PFSK-1 (cell line): ENCODE measurements around the gene RUSC1.

Experiments
- FOXP2 ChIP-seq: optimal IDR thresholded peaks from 2 replicates; pipeline ENCODE3; 2011; ENCODE audit warnings: borderline replicate concordance, control low read depth, inconsistent platforms; ENCODE audit not compliant: insufficient read depth; ENCODE audit errors: extremely low read length, extremely low read depth
- POLR2AphosphoS5 ChIP-seq: IDR thresholded peaks from 2 replicates; pipeline ENCODE4 v1.6.1; 2012; ENCODE audit warnings: low read depth, mild to moderate bottlenecking, control low read depth, low read length, moderate library complexity
- SIN3A ChIP-seq: IDR thresholded peaks from 2 replicates; pipeline ENCODE4 v1.6.1; 2012; ENCODE audit warnings: mild to moderate bottlenecking, low read length, moderate library complexity, borderline replicate concordance; ENCODE audit not compliant: insufficient read depth
- TAF1 ChIP-seq: IDR thresholded peaks from 2 replicates; pipeline ENCODE4 v1.6.1; 2012; ENCODE audit warnings: low read length, control low read depth, borderline replicate concordance; ENCODE audit not compliant: insufficient read depth
- TF ChIP-seq, protein P1 (sequence below), 2 experiments: IDR thresholded peaks; 2 replicates each; pipeline versions ENCODE4 v1.6.1 to v1.8.0; 2011 to 2012; ENCODE audit warnings: low read depth in 2 of 2, low read length in 2 of 2, control low read depth in 1 of 2, inconsistent platforms in 1 of 2, mild to moderate bottlenecking in 1 of 2, moderate library complexity in 1 of 2; ENCODE audit not compliant: insufficient read depth in 1 of 2

RUSC1 gene

DNA sequence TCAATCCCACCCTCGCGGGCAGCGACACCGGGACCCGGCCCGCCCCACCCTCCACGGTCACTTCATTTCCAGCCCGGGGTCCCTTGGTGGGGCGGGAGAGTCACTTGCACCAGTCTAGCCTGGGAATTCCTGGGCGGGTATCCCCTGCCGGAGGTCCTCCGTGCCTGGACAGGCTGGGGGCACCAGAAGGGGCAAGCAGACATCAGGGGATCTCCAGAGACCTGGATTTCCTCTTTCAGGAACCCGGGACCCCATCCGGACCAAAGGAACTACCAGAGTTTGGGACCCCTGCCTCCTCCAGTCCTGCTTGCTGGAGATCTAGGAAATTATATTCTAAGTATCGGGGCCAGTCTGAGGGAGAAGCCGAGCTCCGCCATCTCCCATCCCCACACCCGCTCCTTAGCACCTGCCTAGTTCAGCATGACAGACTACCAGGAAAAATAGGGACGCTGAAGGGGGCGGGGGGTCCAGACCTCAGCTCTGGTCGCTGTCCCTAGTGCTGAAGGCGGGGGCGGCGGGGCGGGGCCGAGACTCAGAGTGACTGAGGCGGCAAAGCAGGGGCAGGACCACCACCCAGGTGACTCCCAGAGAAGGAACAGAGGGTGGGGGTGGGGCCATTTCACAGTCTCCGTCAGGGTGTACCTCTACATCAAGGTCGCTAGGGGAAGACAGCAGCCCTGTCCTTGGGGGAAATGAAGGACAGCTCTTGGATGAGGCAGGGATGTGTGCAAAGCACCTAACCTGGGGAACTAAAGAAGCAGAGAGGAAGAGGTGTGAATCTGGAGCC is 42.6 kb upstream of the RUSC1 start:
- no peak for TF ChIP-seq POLR2AphosphoS5
- TF ChIP-seq SIN3A: peak; percentile 82; the same call in 1 of the 2 replicates
- TF ChIP-seq, protein P1, sequence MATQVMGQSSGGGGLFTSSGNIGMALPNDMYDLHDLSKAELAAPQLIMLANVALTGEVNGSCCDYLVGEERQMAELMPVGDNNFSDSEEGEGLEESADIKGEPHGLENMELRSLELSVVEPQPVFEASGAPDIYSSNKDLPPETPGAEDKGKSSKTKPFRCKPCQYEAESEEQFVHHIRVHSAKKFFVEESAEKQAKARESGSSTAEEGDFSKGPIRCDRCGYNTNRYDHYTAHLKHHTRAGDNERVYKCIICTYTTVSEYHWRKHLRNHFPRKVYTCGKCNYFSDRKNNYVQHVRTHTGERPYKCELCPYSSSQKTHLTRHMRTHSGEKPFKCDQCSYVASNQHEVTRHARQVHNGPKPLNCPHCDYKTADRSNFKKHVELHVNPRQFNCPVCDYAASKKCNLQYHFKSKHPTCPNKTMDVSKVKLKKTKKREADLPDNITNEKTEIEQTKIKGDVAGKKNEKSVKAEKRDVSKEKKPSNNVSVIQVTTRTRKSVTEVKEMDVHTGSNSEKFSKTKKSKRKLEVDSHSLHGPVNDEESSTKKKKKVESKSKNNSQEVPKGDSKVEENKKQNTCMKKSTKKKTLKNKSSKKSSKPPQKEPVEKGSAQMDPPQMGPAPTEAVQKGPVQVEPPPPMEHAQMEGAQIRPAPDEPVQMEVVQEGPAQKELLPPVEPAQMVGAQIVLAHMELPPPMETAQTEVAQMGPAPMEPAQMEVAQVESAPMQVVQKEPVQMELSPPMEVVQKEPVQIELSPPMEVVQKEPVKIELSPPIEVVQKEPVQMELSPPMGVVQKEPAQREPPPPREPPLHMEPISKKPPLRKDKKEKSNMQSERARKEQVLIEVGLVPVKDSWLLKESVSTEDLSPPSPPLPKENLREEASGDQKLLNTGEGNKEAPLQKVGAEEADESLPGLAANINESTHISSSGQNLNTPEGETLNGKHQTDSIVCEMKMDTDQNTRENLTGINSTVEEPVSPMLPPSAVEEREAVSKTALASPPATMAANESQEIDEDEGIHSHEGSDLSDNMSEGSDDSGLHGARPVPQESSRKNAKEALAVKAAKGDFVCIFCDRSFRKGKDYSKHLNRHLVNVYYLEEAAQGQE (IDR thresholded peaks at IDR 0.05; ENCODE audit: insufficient read depth in 1 of 2, low read depth in 2 of 2, low read length in 2 of 2): peak; percentile 91 to 96
- TF ChIP-seq TAF1: no peak
- TF ChIP-seq FOXP2: no peak

DNA sequence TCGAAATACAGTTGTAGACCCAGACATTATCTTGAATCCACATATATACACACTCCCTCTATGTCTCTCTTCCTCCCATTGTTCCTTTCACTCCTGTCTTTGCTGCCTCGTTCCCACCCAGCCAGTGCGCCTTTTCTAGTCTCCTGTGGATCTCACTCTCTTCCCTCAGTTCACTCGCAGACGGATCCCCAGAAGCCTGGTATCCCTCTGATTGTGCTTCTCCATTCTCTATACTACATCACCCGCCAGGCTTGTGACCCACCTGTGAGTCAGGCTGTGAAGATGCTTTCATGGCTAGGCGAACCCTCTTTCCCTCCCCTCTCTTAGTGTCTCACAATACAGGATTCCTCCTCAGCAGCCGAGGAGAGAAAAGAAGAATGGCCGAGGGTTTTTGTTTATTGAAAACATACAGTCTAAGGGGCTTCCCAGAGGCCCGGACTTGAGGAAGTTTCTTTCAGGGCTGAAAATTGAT is 42.0 kb upstream of the RUSC1 start:
- TF ChIP-seq FOXP2: no peak

DNA sequence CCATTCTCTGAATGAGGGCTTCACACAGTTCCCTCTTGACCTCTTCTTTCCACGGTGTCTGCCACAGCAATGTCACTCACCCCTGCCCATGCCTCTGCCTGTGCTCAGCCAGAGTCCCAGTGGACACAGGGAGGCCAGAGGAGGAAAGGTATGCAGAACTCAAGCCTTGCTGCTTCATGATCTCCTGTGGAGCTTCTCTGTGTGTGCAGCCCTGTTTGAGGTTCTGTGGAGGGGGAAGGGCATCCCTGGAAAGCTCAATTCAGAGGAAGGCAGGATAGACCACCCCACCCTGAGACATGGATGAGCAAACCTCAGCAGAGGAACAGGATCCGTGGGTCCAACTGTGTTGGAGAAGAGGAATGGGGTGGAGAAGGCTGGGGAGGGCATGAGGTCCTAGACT is 41.4 kb upstream of the RUSC1 start:
- TF ChIP-seq, protein P1 (IDR thresholded peaks at IDR 0.05; ENCODE audit: insufficient read depth in 1 of 2, low read depth in 2 of 2, low read length in 2 of 2): no peak
- no peak for TF ChIP-seq POLR2AphosphoS5
- TF ChIP-seq SIN3A: no peak
- no peak for TF ChIP-seq TAF1
- no peak for TF ChIP-seq FOXP2

DNA sequence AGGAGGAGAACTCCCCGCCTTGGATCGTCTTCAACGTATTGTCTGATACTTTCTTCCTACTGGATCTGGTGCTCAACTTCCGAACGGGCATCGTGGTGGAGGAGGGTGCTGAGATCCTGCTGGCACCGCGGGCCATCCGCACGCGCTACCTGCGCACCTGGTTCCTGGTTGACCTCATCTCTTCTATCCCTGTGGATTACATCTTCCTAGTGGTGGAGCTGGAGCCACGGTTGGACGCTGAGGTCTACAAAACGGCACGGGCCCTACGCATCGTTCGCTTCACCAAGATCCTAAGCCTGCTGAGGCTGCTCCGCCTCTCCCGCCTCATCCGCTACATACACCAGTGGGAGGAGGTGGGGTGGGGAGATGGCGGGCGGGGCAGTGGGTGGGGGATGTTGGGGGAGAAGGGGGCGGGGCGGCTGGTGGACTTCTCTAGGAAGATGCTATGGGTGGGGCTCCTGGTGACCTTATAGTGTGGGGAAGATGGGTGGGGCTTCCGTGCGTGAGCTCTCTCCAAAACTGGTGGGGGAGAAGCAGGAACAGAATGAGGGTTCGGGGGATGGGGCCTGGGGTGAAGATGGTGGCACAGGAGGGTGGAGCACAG is 38.1 kb upstream of the RUSC1 start:
- no peak for TF ChIP-seq FOXP2
- no peak for TF ChIP-seq POLR2AphosphoS5
- TF ChIP-seq, protein P1 (IDR thresholded peaks at IDR 0.05; ENCODE audit: insufficient read depth in 1 of 2, low read depth in 2 of 2, low read length in 2 of 2): no peak
- TF ChIP-seq TAF1: no peak
- no peak for TF ChIP-seq SIN3A

DNA sequence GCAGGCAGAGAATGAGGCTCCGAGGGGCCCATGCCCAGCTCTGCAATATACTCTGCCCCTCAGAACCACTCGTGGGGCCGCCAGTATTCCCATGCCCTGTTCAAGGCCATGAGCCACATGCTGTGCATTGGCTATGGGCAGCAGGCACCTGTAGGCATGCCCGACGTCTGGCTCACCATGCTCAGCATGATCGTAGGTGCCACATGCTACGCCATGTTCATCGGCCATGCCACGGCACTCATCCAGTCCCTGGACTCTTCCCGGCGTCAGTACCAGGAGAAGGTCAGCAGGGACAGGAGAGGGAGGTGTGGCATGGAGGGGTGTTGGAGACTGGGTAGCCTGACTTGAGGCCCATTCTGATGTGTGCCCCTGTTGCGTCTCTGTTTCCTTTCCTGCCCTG is 36.2 kb upstream of the RUSC1 start:
- TF ChIP-seq FOXP2 (no peak), TAF1 (no peak), POLR2AphosphoS5 (no peak), SIN3A (no peak)
- TF ChIP-seq, protein P1 (IDR thresholded peaks at IDR 0.05; ENCODE audit: insufficient read depth in 1 of 2, low read depth in 2 of 2, low read length in 2 of 2): no peak
